Loucy (cell line): Measurements from ENCODE around the gene PTGFRN.

Experiments
- H2AFZ ChIP-seq: fragments of 200-600 bp; sonication (generic); 2 replicates; pipeline ENCODE4 v1.6.0; 2016; ENCODE audit warnings: antibody characterized with exemption, mild to moderate bottlenecking, low read length, moderate library complexity
- H3F3A ChIP-seq: fragments of 200-600 bp; 2 replicates; pipeline ENCODE4 v1.6.0; 2016; ENCODE audit warnings: antibody characterized with exemption, low read depth, mild to moderate bottlenecking
- H3K27me3 ChIP-seq: fragments of 200-600 bp; sonication (generic); 2 replicates; pipeline ENCODE4 v1.6.1; 2014; ENCODE audit warnings: low read length, mild to moderate bottlenecking; ENCODE audit not compliant: insufficient read depth, poor library complexity, severe bottlenecking
- H3K36me3 ChIP-seq: fragments of 200-600 bp; sonication (generic); 2 replicates; pipeline ENCODE4 v1.6.1; 2016; ENCODE audit warnings: low read length; ENCODE audit not compliant: insufficient read depth
- H3K4me1 ChIP-seq: fragments of 200-600 bp; sonication (generic); 2 replicates; pipeline ENCODE4 v1.5.1; 2014; ENCODE audit warnings: low read length, mild to moderate bottlenecking; ENCODE audit not compliant: insufficient read depth, poor library complexity, severe bottlenecking
- H3K4me2 ChIP-seq: fragments of 200-600 bp; sonication (generic); 2 replicates; pipeline ENCODE4 v1.6.0; 2014; ENCODE audit warnings: antibody characterized with exemption, low read length, low read depth, mild to moderate bottlenecking; ENCODE audit not compliant: poor library complexity, severe bottlenecking
- H3K4me3 ChIP-seq: fragments of 200-600 bp; sonication (generic); 2 replicates; pipeline ENCODE4 v1.5.1; 2014; ENCODE audit warnings: low read length, mild to moderate bottlenecking, mixed read lengths; ENCODE audit not compliant: poor library complexity, severe bottlenecking
- H3K79me2 ChIP-seq: fragments of 200-600 bp; sonication (generic); 2 replicates; pipeline ENCODE4 v1.6.1; 2014; ENCODE audit warnings: low read length; ENCODE audit not compliant: insufficient read depth
- H3K9ac ChIP-seq: fragments of 200-600 bp; sonication (generic); 2 replicates; pipeline ENCODE4 v1.6.0; 2014; ENCODE audit warnings: mild to moderate bottlenecking, low read depth, low read length, moderate library complexity; ENCODE audit not compliant: poor library complexity, severe bottlenecking
- H3K9me2 ChIP-seq: fragments of 200-600 bp; sonication (generic); replicated peaks from 2 replicates; pipeline ENCODE4 v1.6.1; 2016; ENCODE audit warnings: low read depth, low read length, mixed read lengths
- H3K9me3 ChIP-seq: fragments of 200-600 bp; sonication (generic); 2 replicates; pipeline ENCODE4 v1.6.1; 2014; ENCODE audit warnings: mild to moderate bottlenecking, antibody characterized with exemption, low read length, low read depth; ENCODE audit not compliant: insufficient read depth
- H4K20me1 ChIP-seq: fragments of 200-600 bp; sonication (generic); 2 replicates; pipeline ENCODE4 v1.6.0; 2014; ENCODE audit warnings: antibody characterized with exemption, low read length, mild to moderate bottlenecking; ENCODE audit not compliant: insufficient read depth, poor library complexity, severe bottlenecking
- CTCF ChIP-seq: fragments of 200-600 bp; sonication (generic); conservative IDR thresholded peaks from 2 replicates; pipeline ENCODE4 v1.5.1; 2014; ENCODE audit warnings: mild to moderate bottlenecking, antibody characterized with exemption, low read length
- EZH2phosphoT487 ChIP-seq: fragments of 200-600 bp; IDR thresholded peaks from 2 replicates; pipeline ENCODE4 v1.6.1; 2018; ENCODE audit warnings: antibody characterized with exemption, mild to moderate bottlenecking, moderate library complexity, borderline replicate concordance

PTGFRN gene

GRCh38 chr1:116945996-116946395 lies 36.3 kb downstream of the PTGFRN start:
- no peaks in the 10 kb centered on the region for H3K9me2 ChIP-seq
- no peaks in the 10 kb centered on the region for H3K36me3 ChIP-seq
- H3K9ac ChIP-seq = no peak overlapping the region
- H3K9me3 ChIP-seq = no peaks in the 10 kb centered on the region
- H3K27me3 ChIP-seq = peaks cover 33% of the 10 kb centered on the region
- H2AFZ ChIP-seq = no peak overlapping the region
- no peaks in the 10 kb centered on the region for H3K79me2 ChIP-seq
- H3K4me3 ChIP-seq = no peak overlapping the region
- no peaks in the 10 kb centered on the region for H3K4me1 ChIP-seq
- TF ChIP-seq EZH2phosphoT487 (no peak), CTCF (no peak)
- no peaks in the 10 kb centered on the region for H3F3A ChIP-seq
- H3K4me2 ChIP-seq = no peak overlapping the region
- H4K20me1 ChIP-seq = no peaks in the 10 kb centered on the region

GRCh38 chr1:116947092-116947860 lies 37.6 kb downstream of the PTGFRN start:
- no peaks in the 10 kb centered on the region for H3K36me3 ChIP-seq
- no peak overlapping the region for H2AFZ ChIP-seq
- H3K9me3 ChIP-seq = no peaks in the 10 kb centered on the region
- no peaks in the 10 kb centered on the region for H3K4me1 ChIP-seq
- no peak for TF ChIP-seq CTCF
- no peak for TF ChIP-seq EZH2phosphoT487
- no peak overlapping the region for H3K9ac ChIP-seq
- H3F3A ChIP-seq = no peaks in the 10 kb centered on the region
- H3K79me2 ChIP-seq = no peaks in the 10 kb centered on the region
- H4K20me1 ChIP-seq = no peaks in the 10 kb centered on the region
- no peak overlapping the region for H3K4me3 ChIP-seq
- no peaks in the 10 kb centered on the region for H3K9me2 ChIP-seq
- H3K4me2 ChIP-seq = no peak overlapping the region
- H3K27me3 ChIP-seq = peaks cover 31% of the 10 kb centered on the region

- Histone ChIP-seq H3K4me3 (no peak overlapping the region), H3K27me3 (peaks cover 35% of the 10 kb centered on the region), H3K79me2 (no peaks in the 10 kb centered on the region), H3K9me3 (no peaks in the 10 kb centered on the region), H3K36me3 (no peaks in the 10 kb centered on the region), H3K4me1 (no peaks in the 10 kb centered on the region), H3K9ac (no peak overlapping the region), H3F3A (no peaks in the 10 kb centered on the region), H3K9me2 (no peaks in the 10 kb centered on the region), H3K4me2 (no peak overlapping the region), H4K20me1 (no peaks in the 10 kb centered on the region), H2AFZ (no peak overlapping the region)
- TF ChIP-seq EZH2phosphoT487 = no peak
- no peak for TF ChIP-seq CTCF
Measured at GRCh38 chr1:116948046-116948445, 38.3 kb downstream of the PTGFRN start.
